Neural cell (in vitro differentiated cells): ENCODE results near the gene SYT7. TPM values are rescaled to one million over a fixed set of nuclear protein-coding genes. Genes with fewer than 3 reads are reported as not detected.

Source experiments
- H2AFZ ChIP-seq: fragments of 200-600, 300-800 bp; sonication (generic), shearing (Covaris generic); 2 replicates; pipeline ENCODE4 v1.6.0; 2014; ENCODE audit warnings: low read depth, mild to moderate bottlenecking, antibody characterized with exemption, low read length, moderate library complexity
- H3F3A ChIP-seq: fragments of 200-600 bp; shearing (Covaris generic); 2 replicates; pipeline ENCODE4 v1.6.1; 2016; ENCODE audit warnings: mild to moderate bottlenecking, moderate library complexity, mixed read lengths, antibody characterized with exemption, low read length; ENCODE audit not compliant: insufficient read depth, poor library complexity, severe bottlenecking
- H3K27ac ChIP-seq: fragments of 200-600, 300-800 bp; sonication (generic), shearing (Covaris generic); 2 replicates; pipeline ENCODE4 v1.5.1; 2014; ENCODE audit warnings: mild to moderate bottlenecking, low read length, moderate library complexity
- H3K27me3 ChIP-seq: fragments of 300-800, 200-600 bp; sonication (generic), shearing (Covaris generic); 2 replicates; pipeline ENCODE4 v1.6.0; 2014; ENCODE audit warnings: mild to moderate bottlenecking, low read depth, low read length, moderate library complexity; ENCODE audit not compliant: insufficient read depth
- H3K36me3 ChIP-seq: fragments of 300-800, 200-600 bp; sonication (generic), shearing (Covaris generic); 2 replicates; pipeline ENCODE4 v1.5.1; 2014; ENCODE audit warnings: mild to moderate bottlenecking, antibody characterized with exemption, low read length, moderate library complexity; ENCODE audit not compliant: insufficient read depth
- H3K4me2 ChIP-seq: fragments of 300-800, 200-600 bp; sonication (generic), shearing (Covaris generic); 2 replicates; pipeline ENCODE4 v1.6.0; 2014; ENCODE audit warnings: mild to moderate bottlenecking, low read length
- H3K4me3 ChIP-seq: fragments of 300-800, 200-600 bp; sonication (generic), shearing (Covaris generic); 2 replicates; pipeline ENCODE4 v1.5.1; 2014; ENCODE audit warnings: mild to moderate bottlenecking, low read length, moderate library complexity
- H3K79me2 ChIP-seq: fragments of 200-600 bp; shearing (Covaris generic); replicated peaks from 2 replicates; pipeline ENCODE4 v1.6.0; 2014; ENCODE audit warnings: mild to moderate bottlenecking, low read length, moderate library complexity; ENCODE audit not compliant: insufficient read depth
- H3K9ac ChIP-seq: fragments of 300-800, 200-600 bp; sonication (generic), shearing (Covaris generic); 2 replicates; pipeline ENCODE4 v1.6.1; 2016; ENCODE audit warnings: mild to moderate bottlenecking, low read length, mixed read lengths
- H3K9me2 ChIP-seq: fragments of 200-600 bp; shearing (Covaris generic); 2 replicates; pipeline ENCODE4 v1.6.1; 2016; ENCODE audit warnings: mild to moderate bottlenecking, low read length, mixed read lengths; ENCODE audit not compliant: insufficient read depth
- H3K9me3 ChIP-seq: fragments of 200-600, 300-800 bp; sonication (generic), shearing (Covaris generic); 2 replicates; pipeline ENCODE4 v1.6.1; 2016; ENCODE audit warnings: mild to moderate bottlenecking, mixed run types, low read length, moderate library complexity, mixed read lengths
- H4K20me1 ChIP-seq: fragments of 200-600 bp; shearing (Covaris generic); 2 replicates; pipeline ENCODE4 v1.6.1; 2016; ENCODE audit warnings: mild to moderate bottlenecking, mixed run types; ENCODE audit not compliant: insufficient read depth
- EP300 ChIP-seq: fragments of 450-650 bp; conservative IDR thresholded peaks from 2 replicates; pipeline ENCODE4 v1.6.1; 2014; ENCODE audit warnings: antibody characterized with exemption, mild to moderate bottlenecking, moderate library complexity; ENCODE audit not compliant: poor library complexity, severe bottlenecking
- EZH2 ChIP-seq: fragments of 200-600, 300-800 bp; shearing (Covaris generic), sonication (generic); IDR thresholded peaks from 2 replicates; pipeline ENCODE4 v1.6.1; 2014; ENCODE audit warnings: antibody characterized with exemption, low read length, borderline replicate concordance, mild to moderate bottlenecking; ENCODE audit not compliant: insufficient read depth, poor library complexity, severe bottlenecking
- MXI1 ChIP-seq: fragments of 450-650 bp; conservative IDR thresholded peaks from 2 replicates; pipeline ENCODE4 v1.6.1; 2014; ENCODE audit warnings: antibody characterized with exemption, mild to moderate bottlenecking; ENCODE audit not compliant: poor library complexity, severe bottlenecking
- POLR2AphosphoS5 ChIP-seq: IDR thresholded peaks from 2 replicates; pipeline ENCODE4 v1.6.1; 2012
- RAD21 ChIP-seq: fragments of 450-650 bp; conservative IDR thresholded peaks from 2 replicates; pipeline ENCODE4 v1.6.1; 2014; ENCODE audit warnings: antibody characterized with exemption, mild to moderate bottlenecking, moderate library complexity
- SMC3 ChIP-seq: fragments of 450-650 bp; conservative IDR thresholded peaks from 2 replicates; pipeline ENCODE4 v1.6.1; 2014; ENCODE audit warnings: antibody characterized with exemption, mild to moderate bottlenecking, moderate library complexity; ENCODE audit not compliant: poor library complexity
- TAF1 ChIP-seq: IDR thresholded peaks from 2 replicates; pipeline ENCODE4 v1.6.1; 2012; ENCODE audit warnings: low read depth
- polyA plus RNA-seq: library from polyadenylated mRNA; depleted of rRNA; stranded (reverse); fragments of >200 nt; gene quantifications from 2 replicates; pipeline ENCODE4 v1.2.3, GENCODE V29; 2014
- TF ChIP-seq, protein P1 (sequence below): fragments of 450-650 bp; IDR thresholded peaks from 2 replicates; pipeline ENCODE4 v1.5.1; 2014; ENCODE audit warnings: antibody characterized with exemption, mild to moderate bottlenecking, moderate library complexity; ENCODE audit not compliant: poor library complexity, severe bottlenecking
- TF ChIP-seq, protein P2 (sequence below): IDR thresholded peaks from 2 replicates; pipeline ENCODE4 v1.6.1; 2012; ENCODE audit warnings: borderline replicate concordance

Gene SYT7
- polyA plus RNA-seq, 1 donor from 2014 or later = 14.0 TPM

DNA sequence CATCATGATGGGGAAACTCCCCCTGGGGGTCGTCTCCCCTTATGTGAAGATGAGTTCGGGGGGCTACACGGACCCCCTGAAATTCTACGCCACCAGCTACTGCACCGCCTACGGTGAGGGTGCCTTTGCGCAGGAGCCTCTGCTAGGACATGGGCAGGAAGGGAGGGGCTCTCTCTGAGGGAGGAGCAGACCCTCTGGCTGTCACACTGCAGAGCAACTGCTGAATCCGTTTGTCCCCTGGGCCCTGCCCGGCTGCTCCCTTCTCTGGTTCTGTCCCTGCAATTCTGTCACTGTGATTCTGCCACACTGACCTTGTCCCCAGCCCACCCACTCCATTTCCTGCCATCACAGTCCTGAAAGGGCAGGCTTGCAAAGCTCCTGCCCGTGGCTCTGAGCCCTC, 99.1 kb downstream of the SYT7 start:
- Histone ChIP-seq H3K27me3 (no peaks in the 10 kb centered on the region), H3F3A (peaks cover 6% of the 10 kb centered on the region), H3K27ac (peak overlapping the region; percentile 78), H3K4me2 (peak overlapping the region; percentile 76), H3K9me3 (no peaks in the 10 kb centered on the region), H3K9me2 (no peaks in the 10 kb centered on the region), H3K9ac (peak overlapping the region; percentile 59), H3K36me3 (no peaks in the 10 kb centered on the region), H4K20me1 (no peaks in the 10 kb centered on the region), H3K79me2 (no peaks in the 10 kb centered on the region), H2AFZ (no peak overlapping the region), H3K4me3 (peak overlapping the region; percentile 58)
- TF ChIP-seq EP300 = no peak
- TF ChIP-seq EZH2 = no peak
- TF ChIP-seq, protein P1, sequence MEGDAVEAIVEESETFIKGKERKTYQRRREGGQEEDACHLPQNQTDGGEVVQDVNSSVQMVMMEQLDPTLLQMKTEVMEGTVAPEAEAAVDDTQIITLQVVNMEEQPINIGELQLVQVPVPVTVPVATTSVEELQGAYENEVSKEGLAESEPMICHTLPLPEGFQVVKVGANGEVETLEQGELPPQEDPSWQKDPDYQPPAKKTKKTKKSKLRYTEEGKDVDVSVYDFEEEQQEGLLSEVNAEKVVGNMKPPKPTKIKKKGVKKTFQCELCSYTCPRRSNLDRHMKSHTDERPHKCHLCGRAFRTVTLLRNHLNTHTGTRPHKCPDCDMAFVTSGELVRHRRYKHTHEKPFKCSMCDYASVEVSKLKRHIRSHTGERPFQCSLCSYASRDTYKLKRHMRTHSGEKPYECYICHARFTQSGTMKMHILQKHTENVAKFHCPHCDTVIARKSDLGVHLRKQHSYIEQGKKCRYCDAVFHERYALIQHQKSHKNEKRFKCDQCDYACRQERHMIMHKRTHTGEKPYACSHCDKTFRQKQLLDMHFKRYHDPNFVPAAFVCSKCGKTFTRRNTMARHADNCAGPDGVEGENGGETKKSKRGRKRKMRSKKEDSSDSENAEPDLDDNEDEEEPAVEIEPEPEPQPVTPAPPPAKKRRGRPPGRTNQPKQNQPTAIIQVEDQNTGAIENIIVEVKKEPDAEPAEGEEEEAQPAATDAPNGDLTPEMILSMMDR = no peak
- TF ChIP-seq SMC3 = no peak
- no peak for TF ChIP-seq RAD21
- TF ChIP-seq POLR2AphosphoS5 = no peak
- no peak for TF ChIP-seq TAF1
- TF ChIP-seq, protein P2, sequence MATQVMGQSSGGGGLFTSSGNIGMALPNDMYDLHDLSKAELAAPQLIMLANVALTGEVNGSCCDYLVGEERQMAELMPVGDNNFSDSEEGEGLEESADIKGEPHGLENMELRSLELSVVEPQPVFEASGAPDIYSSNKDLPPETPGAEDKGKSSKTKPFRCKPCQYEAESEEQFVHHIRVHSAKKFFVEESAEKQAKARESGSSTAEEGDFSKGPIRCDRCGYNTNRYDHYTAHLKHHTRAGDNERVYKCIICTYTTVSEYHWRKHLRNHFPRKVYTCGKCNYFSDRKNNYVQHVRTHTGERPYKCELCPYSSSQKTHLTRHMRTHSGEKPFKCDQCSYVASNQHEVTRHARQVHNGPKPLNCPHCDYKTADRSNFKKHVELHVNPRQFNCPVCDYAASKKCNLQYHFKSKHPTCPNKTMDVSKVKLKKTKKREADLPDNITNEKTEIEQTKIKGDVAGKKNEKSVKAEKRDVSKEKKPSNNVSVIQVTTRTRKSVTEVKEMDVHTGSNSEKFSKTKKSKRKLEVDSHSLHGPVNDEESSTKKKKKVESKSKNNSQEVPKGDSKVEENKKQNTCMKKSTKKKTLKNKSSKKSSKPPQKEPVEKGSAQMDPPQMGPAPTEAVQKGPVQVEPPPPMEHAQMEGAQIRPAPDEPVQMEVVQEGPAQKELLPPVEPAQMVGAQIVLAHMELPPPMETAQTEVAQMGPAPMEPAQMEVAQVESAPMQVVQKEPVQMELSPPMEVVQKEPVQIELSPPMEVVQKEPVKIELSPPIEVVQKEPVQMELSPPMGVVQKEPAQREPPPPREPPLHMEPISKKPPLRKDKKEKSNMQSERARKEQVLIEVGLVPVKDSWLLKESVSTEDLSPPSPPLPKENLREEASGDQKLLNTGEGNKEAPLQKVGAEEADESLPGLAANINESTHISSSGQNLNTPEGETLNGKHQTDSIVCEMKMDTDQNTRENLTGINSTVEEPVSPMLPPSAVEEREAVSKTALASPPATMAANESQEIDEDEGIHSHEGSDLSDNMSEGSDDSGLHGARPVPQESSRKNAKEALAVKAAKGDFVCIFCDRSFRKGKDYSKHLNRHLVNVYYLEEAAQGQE = no peak
- TF ChIP-seq MXI1 = no peak

DNA sequence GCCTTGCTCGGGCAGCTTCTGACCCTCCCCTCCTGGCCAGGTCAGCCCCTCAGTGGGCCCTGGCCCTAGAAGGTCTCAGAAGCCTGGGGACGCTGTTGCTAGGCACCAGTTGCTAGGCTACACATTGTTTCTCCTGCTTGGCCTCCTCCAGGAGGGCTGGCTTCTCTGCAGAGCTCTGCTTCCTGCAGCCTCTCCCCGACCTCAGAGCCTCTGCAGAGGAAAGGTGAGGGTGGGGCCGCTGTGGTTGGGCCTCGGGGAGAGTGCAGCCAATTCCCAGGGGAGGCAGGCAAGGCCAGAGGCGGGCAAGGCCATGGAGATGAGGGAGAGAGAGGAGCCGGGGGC, 99.9 kb downstream of the SYT7 start:
- no peaks in the 10 kb centered on the region for H3K36me3 ChIP-seq
- peak overlapping the region; percentile 76 for H3K4me2 ChIP-seq
- peak overlapping the region; percentile 59 for H3K9ac ChIP-seq
- H4K20me1 ChIP-seq = no peaks in the 10 kb centered on the region
- TF ChIP-seq MXI1 = peak; percentile 70
- peak; percentile 27 for TF ChIP-seq RAD21
- peak; percentile 62 for TF ChIP-seq EP300
- TF ChIP-seq, protein P2 = no peak
- no peaks in the 10 kb centered on the region for H3K9me3 ChIP-seq
- H3K27me3 ChIP-seq = no peaks in the 10 kb centered on the region
- peak overlapping the region; percentile 58 for H3K4me3 ChIP-seq
- H3K79me2 ChIP-seq = no peaks in the 10 kb centered on the region
- no peaks in the 10 kb centered on the region for H3K9me2 ChIP-seq
- peaks cover 6% of the 10 kb centered on the region for H3F3A ChIP-seq
- no peak overlapping the region for H2AFZ ChIP-seq
- peak overlapping the region; percentile 78 for H3K27ac ChIP-seq
